22Rv1 (cell line): Measurements from ENCODE around the gene PHACTR4.

ENCODE experiments used
- ZFX ChIP-seq: fragments of 450-650 bp; IDR thresholded peaks from 2 replicates; pipeline ENCODE4 v1.6.1; 2017; ENCODE audit warnings: antibody characterized with exemption, borderline replicate concordance
- TF ChIP-seq, protein P1 (sequence below): fragments of 450-650 bp; IDR thresholded peaks from 2 replicates; pipeline ENCODE4 v1.5.1; 2017; ENCODE audit warnings: mild to moderate bottlenecking

DNA sequence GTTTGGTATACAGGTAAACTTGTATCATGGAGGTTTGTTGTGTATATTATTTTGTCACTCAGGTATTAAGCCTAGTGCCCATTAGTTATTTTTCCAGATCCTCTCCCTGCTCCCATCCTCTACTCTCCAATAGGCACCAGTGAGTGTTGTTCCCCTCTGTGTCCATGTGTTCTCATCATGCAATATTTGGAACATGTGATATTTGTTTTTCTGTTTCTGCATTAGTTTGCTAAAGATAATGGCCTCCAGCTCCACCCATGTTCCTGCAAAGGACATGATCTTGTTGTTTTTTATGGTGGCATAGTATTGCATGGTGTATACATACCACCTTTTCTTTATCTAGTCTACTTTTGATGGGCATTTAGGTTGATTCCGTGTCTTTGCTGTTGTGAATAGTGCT is 10.9 kb downstream of the PHACTR4 start:
- TF ChIP-seq, protein P1, sequence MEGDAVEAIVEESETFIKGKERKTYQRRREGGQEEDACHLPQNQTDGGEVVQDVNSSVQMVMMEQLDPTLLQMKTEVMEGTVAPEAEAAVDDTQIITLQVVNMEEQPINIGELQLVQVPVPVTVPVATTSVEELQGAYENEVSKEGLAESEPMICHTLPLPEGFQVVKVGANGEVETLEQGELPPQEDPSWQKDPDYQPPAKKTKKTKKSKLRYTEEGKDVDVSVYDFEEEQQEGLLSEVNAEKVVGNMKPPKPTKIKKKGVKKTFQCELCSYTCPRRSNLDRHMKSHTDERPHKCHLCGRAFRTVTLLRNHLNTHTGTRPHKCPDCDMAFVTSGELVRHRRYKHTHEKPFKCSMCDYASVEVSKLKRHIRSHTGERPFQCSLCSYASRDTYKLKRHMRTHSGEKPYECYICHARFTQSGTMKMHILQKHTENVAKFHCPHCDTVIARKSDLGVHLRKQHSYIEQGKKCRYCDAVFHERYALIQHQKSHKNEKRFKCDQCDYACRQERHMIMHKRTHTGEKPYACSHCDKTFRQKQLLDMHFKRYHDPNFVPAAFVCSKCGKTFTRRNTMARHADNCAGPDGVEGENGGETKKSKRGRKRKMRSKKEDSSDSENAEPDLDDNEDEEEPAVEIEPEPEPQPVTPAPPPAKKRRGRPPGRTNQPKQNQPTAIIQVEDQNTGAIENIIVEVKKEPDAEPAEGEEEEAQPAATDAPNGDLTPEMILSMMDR: no peak
- no peak for TF ChIP-seq ZFX
